Stimulated activated CD8-positive, alpha-beta memory T cell treated with anti-CD3 and anti-CD28 coated beads, Interleukin-15, amount 100 ng/mL, for 1 hour (primary cell): ENCODE results near the gene XYLT1.

ENCODE experiments used
- DNase-seq: peaks from one replicate; pipeline ENCODE4 v3.0.0-alpha.2; 2020; ENCODE audit warnings: low read depth

The XYLT1 gene

DNA sequence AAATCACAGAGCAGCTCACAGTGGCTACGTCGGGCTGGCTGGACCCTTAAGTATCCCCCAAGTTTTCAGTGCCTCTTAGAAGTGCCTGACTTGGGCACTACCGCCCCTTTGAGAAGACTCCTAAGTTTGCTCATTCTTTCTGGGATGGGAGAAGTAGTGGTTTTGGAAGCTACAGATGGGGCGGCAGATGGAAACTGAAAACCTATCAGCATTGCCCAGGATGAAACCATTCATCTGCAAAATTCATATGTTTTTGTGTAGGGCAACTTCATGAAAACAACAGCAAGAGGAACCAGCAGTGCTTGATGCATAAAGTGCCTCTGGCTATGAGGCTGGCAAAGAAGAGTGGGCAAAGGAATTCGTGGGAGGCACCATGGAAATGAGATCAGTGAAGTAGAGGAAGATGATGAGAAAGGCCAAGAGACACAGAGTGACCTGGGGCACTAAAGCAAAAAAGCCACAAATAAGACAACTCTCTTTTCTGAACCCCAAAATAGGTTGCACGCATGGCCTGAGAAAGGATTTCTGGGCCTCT is 277.1 kb downstream of the XYLT1 start:
- no peak for DNase-seq

GRCh38 chr16:17184026-17184425 is 286.7 kb downstream of the XYLT1 start:
- no peak for DNase-seq

DNA sequence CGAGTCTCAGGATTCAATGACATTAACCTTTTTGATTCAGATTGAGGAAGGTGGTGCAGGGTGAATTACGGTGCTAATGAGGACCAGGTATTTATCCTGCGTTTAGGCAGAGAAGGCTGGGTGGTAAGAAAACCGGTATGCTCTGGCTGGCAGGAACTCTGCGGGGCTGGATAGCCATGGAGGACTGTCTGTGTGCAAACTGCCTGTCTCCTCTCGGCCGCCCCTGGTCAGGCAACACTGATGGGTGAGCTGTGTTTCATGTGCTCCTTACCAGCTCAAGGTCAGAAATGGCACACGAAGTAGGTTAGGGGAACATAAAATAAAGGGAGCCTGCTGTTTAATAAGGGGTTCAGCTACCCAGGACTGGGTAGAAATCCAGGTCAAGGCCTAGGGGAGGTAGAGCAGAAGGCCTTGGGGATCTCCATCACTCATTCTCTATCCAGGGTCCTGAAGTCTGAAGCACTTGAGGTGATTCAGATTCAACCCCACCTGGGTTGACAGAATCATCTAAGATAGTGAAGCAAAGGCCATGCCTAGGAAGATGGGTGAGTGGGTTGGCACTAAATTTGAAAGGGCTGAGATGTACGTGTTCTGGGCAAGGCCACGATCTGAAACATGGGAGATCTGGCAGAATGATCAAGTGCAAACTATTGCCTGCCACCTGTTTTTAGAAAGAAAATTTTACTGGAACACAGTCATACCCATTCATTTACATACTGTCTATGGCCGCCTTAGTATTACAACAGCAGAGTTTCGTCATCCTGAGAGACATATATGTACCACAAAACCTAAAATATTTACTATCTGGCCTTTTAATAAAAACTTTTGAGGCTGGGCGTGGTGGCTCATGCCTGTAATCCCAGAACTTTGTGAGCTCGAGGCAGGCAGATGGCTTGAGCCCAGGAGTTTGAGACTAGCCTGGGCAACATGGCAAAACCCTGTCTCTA is 292.5 kb downstream of the XYLT1 start:
- no peak for DNase-seq

DNA sequence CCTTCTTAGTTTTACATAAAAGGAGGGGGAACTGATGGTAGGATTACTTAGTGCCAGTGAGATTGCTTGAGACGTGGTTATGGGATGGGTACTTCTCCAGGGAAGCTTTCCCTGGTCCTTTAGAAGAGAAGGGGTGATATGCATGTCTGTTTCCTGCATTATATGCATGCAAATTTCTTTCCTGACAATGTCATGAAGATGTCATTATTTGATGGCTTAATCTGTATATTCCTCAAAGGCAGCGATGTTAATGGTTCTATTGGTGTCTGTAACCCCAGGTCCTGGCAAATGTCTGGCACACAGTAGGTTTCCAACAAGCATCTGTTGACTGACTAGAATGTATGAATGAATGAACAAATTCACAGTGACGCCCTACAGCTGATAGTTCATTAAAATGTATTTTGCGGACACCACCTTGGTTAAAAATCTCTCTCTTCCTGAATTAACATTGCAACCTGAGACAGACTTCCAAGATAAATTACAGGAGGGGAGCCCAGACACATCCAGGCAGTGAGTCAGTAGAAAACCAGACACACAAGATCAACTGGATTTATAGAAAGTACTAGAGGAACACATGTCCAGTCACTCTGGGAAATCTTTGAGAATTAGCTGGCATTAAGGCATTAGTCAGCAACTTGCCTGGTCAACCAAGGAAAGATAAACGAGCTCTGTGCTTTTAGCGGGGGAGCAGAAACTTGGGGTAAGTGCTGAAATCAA is 293.4 kb downstream of the XYLT1 start:
- DNase-seq = no peak

DNA sequence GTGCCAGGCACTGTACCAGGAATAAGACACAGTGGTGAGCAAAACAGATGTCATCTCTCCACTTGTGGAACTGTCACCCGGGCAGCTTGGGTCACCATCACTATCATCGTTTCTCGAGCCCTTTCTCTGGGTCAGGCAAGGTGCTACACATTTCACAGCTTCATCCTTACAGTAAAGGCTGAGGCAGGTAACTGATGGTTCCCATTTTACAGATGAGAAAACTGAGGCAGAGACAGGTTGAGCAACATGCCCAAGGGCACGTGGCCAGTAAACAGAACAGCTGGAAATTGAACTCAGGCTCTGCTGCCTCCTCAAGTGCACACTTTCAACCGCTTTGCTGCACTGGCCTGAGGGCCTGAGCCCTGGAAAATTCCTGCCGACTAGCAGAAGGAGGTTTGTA is 294.6 kb downstream of the XYLT1 start:
- DNase-seq = no peak

GRCh38 chr16:17173281-17173680 is 297.5 kb downstream of the XYLT1 start:
- DNase-seq = no peak

GRCh38 chr16:17171250-17172143 is 299.3 kb downstream of the XYLT1 start:
- DNase-seq = no peak

DNA sequence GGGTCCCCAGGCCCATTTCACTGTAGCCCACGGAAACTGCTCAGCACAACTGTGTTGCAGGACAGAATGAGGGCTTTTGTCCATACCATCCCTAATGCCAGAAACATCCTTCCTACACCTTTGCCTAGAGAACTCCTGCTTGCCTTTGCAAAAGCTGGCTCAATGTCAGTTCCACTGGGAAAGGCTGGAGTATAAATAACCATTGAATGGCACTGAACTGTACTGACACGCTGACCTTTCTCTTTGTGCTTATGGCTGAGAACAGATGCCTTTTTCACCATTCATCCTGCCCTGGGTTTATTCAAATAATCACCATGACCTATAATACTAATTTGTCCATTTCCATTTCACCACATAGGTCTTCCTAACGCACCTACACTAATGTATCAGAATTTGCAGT is 300.3 kb downstream of the XYLT1 start:
- no peak for DNase-seq

DNA sequence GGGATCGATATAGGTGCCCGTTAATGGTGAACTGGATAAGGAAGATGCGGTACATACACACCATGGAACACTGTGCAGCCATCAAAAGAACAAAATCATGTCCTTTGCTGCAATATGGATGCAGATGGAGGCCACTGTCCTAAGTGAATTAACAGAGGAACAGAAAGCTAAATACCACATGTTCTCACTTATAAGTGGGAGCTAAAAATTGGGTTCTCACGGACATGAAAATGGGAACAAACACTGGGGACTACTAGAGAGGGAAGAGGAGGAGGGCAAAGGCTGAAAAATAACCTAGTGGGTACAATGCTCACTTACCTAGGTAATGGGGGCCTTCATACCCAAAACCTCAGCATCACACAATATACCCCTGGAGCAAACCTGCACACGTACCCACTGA is 302.6 kb downstream of the XYLT1 start:
- DNase-seq = no peak

DNA sequence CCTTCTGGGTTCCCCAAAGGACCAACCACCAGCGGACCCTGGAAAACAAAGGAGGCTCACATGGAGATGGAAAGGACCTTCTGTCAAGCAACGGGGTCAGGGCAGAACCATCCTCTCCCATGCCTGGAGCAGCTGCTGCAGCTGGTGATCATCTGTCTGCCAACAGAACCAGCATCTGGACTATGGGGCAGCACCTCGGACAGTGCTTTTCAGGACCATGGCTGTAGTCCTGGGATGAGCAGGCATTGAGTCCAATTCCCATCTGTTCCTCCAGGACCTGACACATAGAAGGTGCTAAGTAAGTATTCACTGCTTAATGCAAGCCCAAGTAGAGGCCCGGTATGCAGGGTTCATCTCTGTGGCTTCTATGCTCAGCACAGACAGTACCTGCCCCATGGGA is 304.7 kb downstream of the XYLT1 start:
- DNase-seq = no peak

DNA sequence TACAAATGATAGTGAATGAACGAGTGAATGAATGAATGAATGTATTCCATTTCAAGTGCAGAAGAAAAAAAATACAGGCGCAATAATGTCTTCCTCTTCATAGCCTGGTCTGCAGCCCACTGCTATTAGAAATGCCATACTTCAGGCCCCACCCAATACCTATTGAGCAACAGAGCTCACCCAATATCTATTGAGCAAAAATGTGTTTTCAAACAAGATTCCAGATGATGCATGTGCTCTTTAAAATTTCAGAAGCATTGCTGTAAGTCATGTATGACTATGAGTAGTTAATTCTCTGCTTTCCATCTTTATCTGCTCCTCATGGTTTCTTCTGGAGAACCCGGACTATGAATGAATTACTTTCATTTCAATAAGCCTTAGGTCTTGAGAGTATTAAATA is 308.2 kb downstream of the XYLT1 start:
- no peak for DNase-seq

DNA sequence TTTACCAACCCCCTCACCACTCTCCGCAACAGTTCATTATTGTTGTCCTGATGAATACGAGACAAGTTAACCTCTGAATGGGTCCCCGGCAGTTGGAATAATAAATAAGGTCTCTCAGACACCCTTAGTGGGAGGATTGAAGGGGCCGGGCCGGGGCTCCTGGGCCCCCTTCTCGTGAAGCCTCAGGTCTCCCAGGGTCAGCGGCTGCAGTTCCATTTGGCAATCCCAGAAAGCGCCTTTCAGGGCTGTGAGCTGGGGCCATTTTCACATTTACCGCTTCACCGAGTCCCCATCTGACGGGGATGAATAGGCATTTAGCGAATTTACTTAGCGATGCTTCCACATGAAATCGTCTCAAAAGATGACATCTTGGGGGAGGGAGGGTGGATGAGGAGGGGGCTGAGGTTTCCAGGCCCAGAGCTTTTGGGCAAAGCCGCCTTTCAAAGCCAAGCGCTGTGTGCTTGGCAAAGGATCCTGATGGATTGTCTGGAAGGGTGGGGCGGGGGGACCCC is 309.8 kb downstream of the XYLT1 start:
- DNase-seq = no peak

DNA sequence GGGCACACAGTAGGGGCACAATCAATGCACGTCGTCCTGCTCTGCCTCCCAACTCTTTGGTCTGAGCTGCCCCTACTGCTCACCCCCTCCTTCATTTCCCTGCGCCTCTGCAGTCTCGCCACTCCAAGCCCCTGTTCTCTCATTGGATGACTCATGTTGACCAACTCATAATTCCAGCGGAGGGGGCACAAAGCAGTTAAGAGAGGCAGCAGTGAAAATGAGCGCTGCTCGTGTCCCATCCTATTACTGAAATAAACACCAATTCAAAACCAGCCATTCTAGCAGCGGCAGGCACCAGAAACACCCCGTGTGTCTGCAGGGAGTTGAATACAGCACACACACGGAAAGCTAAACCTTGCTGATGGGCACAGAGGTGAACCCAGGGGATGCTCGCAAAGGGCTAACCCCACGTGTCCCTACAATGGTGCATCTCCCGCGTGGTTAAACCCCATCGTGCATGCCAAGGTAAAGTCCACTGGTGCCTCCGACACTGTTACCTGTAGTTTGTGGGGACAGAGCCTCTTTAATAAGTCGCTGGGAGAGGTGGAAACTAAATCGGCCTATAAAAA is 310.4 kb downstream of the XYLT1 start:
- DNase-seq = no peak

DNA sequence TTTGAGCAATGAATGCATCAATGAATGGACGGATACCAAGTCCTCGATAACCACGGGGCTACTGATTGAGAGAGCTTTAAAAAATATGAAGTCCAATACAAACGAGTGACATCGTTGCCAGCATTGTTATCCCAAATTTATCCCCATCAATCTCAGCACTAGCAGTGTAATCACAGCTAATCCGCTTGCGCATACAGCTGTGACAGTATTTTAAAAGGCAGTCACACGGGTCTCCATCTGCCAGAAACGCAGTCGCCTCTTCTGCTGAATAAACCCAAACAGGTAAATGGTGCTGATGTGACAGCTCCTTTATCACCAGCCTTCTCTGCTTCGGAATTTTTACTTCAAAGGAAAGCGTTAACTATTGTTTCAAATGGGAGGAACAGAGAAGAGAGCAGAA is 311.1 kb downstream of the XYLT1 start:
- no peak for DNase-seq

- no peak for DNase-seq
Measured at GRCh38 chr16:17155936-17156335, 314.8 kb downstream of the XYLT1 start.

DNA sequence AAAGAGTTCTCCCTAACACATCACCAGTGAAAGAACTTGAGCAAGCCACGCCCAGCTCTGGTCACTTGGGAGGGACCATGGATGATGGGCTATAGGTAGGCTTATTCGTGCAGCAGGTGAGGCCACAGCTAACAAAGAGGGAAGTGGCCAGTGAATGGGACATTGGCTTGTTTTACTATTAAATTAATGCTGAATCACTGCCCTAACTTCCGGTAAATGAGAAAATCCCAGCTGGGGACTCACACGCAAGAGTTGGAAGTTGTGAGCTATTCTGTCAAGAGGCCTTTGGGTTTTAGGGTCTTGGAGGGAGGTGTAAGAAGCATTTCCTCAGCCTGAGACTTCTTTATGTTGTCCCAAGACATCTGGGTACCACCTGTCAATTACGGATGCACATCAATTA is 315.3 kb downstream of the XYLT1 start:
- DNase-seq = no peak

GRCh38 chr16:17154981-17155380 is 315.8 kb downstream of the XYLT1 start:
- DNase-seq = no peak

GRCh38 chr16:17152311-17152710 is 318.4 kb downstream of the XYLT1 start:
- DNase-seq = no peak

- DNase-seq = no peak
Measured at GRCh38 chr16:17151335-17151734, 319.4 kb downstream of the XYLT1 start.

GRCh38 chr16:17149904-17150483 is 320.8 kb downstream of the XYLT1 start:
- DNase-seq = no peak

GRCh38 chr16:17147942-17148341 is 322.8 kb downstream of the XYLT1 start:
- no peak for DNase-seq
